Thyroid gland (tissue), 4 donors: ENCODE data around the gene HOXA7.

Experiments used
- CTCF ChIP-seq, 6 experiments: fragments of 200-600 bp in 3 of 6; fragments of 450-650 bp in 3 of 6; sonication (generic) in 3 of 6; IDR thresholded peaks; one replicate each; pipeline ENCODE4 v1.5.1; 2016 to 2019; ENCODE audit warnings: antibody characterized with exemption in 6 of 6, mild to moderate bottlenecking in 2 of 6, inconsistent platforms in 1 of 6, moderate library complexity in 1 of 6
- POLR2A ChIP-seq, 2 donors: fragments of 450-650 bp; IDR thresholded peaks; one replicate each; pipeline ENCODE4 v1.6.1; 2017; ENCODE audit warnings: antibody characterized with exemption in 2 of 2, mild to moderate bottlenecking in 2 of 2, moderate library complexity in 1 of 2

GRCh38 chr7:27184337-27185012 is 28.0 kb upstream of the HOXA7 start:
- TF ChIP-seq CTCF (IDR thresholded peaks at IDR 0.05), result no peak
- TF ChIP-seq POLR2A (IDR thresholded peaks at IDR 0.05), result no peak
